H7 (cell line): ENCODE results near the gene PRPF18. TPM values are rescaled to one million over a fixed set of nuclear protein-coding genes. Genes with fewer than 3 reads are reported as not detected.

Source experiments
- total RNA-seq: library from RNA; depleted of rRNA; stranded (reverse); fragments of >200 nt; shearing (Covaris generic); gene quantifications from 2 replicates; pipeline ENCODE4 v1.2.3, GENCODE V29; 2014; rRNA removed

PRPF18 gene
- total RNA-seq, 1 experiment from 2014 or later = 13.6 TPM

Other genes with a start within 250 kb of the PRPF18 start
- gene SEPHS1, start 238.7 kb upstream of the PRPF18 start, total RNA-seq = 338 and 341 TPM in 2 replicates
- gene BEND7, start 58.0 kb upstream of the PRPF18 start, total RNA-seq = 2.7 and 6.8 TPM in 2 replicates